OCI-LY3 (cell line): Measurements from ENCODE around the gene NAA10.

Experiments used
- H2AFZ ChIP-seq: fragments of 200-600, 300-600 bp; shearing (Covaris generic); 2 replicates; pipeline ENCODE4 v1.6.0; 2014; ENCODE audit warnings: antibody characterized with exemption, low read depth, low read length
- H3K27ac ChIP-seq: fragments of 200-600, 300-600 bp; sonication (generic); 2 replicates; pipeline ENCODE4 v1.5.1; 2014; ENCODE audit warnings: mild to moderate bottlenecking, low read length, moderate library complexity, mixed read lengths
- H3K27me3 ChIP-seq: fragments of 200-600, 300-600 bp; sonication (generic); 2 replicates; pipeline ENCODE4 v1.6.1; 2014; ENCODE audit warnings: low read depth, low read length, mixed read lengths
- H3K36me3 ChIP-seq: fragments of 200-600, 300-600 bp; sonication (generic); replicated peaks from 2 replicates; pipeline ENCODE3; 2014; ENCODE audit warnings: low read depth, low read length, mixed read lengths
- H3K4me1 ChIP-seq: fragments of 300-600, 200-600 bp; sonication (generic); 2 replicates; pipeline ENCODE4 v1.6.1; 2014; ENCODE audit warnings: low read length, mixed read lengths
- H3K4me2 ChIP-seq: fragments of 200-600, 300-600 bp; sonication (generic); 2 replicates; pipeline ENCODE4 v1.6.1; 2014; ENCODE audit warnings: low read length, mixed read lengths
- H3K4me3 ChIP-seq: fragments of 300-600, 200-600 bp; sonication (generic); 2 replicates; pipeline ENCODE4 v1.5.1; 2014; ENCODE audit warnings: antibody characterized with exemption, mild to moderate bottlenecking, low read length, moderate library complexity
- H3K79me2 ChIP-seq: fragments of 300-600, 200-600 bp; shearing (Covaris generic); 2 replicates; pipeline ENCODE4 v1.6.1; 2014; ENCODE audit warnings: mild to moderate bottlenecking, low read length, mixed read lengths
- H3K9ac ChIP-seq: fragments of 300-600, 200-600 bp; shearing (Covaris generic); 2 replicates; pipeline ENCODE4 v1.6.0; 2014; ENCODE audit warnings: mild to moderate bottlenecking, low read length, moderate library complexity
- H3K9me3 ChIP-seq: fragments of 200-600, 300-600 bp; shearing (Covaris generic); 2 replicates; pipeline ENCODE4 v1.6.1; 2014; ENCODE audit warnings: low read length, mixed read lengths; ENCODE audit not compliant: insufficient read depth
- H4K20me1 ChIP-seq: fragments of 200-600, 300-600 bp; sonication (generic); 2 replicates; pipeline ENCODE4 v1.6.1; 2016; ENCODE audit warnings: low read length, mixed read lengths; ENCODE audit not compliant: insufficient read depth
- CTCF ChIP-seq: fragments of 200-600, 300-600 bp; sonication (generic); IDR thresholded peaks from 2 replicates; pipeline ENCODE4 v1.5.1; 2014; ENCODE audit warnings: antibody characterized with exemption, low read length, low read depth
- EZH2phosphoT487 ChIP-seq: fragments of 200-600 bp; shearing (Covaris generic); IDR thresholded peaks from 2 replicates; pipeline ENCODE4 v1.6.1; 2018; ENCODE audit warnings: antibody characterized with exemption, mixed run types, low read depth

The NAA10 gene

DNA sequence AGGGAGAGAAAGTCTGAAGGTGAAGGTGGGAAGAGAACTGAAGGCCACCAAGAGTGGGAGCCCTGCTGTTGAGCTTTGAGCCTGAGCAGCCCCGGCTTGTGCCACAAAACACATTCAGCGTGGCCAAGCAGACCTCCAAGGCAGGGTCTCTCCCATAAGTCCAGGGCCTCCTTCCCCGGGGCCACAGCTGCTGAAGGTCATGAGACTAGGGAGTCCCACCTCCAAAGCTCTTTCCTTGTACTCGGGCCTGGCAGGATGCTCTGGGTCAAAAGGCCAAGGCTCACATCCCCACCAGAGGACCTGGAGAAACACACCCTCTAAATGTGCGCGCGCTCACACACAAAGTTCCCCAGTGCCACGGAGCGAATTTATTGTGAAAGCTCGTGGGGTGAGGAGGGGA, 5.3 kb downstream of the NAA10 start:
- TF ChIP-seq EZH2phosphoT487 (no peak), CTCF (no peak)
- Histone ChIP-seq H3K9ac (peak overlapping the region; percentile 65; the same call in 1 of the 2 replicates), H2AFZ (no peak overlapping the region), H3K9me3 (no peaks in the 10 kb centered on the region), H4K20me1 (no peaks in the 10 kb centered on the region), H3K27ac (peak overlapping the region; percentile 68), H3K79me2 (peaks cover 56% of the 10 kb centered on the region), H3K4me1 (peaks cover 23% of the 10 kb centered on the region), H3K4me2 (peak overlapping the region; percentile 82), H3K27me3 (no peaks in the 10 kb centered on the region), H3K36me3 (peaks cover 13% of the 10 kb centered on the region), H3K4me3 (peak overlapping the region; percentile 71; the same call in 1 of the 2 replicates)

DNA sequence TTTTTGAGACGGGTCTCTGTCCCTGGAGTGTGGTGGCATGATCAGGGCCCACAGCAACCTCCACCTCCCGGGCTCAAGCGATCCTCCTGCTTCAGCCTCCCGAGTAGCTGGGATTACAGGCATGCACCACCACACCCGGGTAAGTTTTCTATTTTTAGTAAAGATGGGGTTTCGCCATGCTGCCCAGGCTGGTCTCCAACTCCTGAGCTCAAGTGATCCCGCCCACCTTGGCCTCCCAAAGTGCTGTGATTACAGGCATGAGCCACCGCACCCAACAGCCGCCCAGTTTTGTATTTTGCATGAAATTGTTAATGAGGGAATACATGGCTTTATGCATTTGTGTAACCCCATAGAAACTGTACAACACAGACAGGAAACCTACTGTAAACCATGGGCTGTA, 6.0 kb downstream of the NAA10 start:
- Histone ChIP-seq H3K9ac (peak overlapping the region; percentile 65), H3K4me3 (peak overlapping the region; percentile 71), H2AFZ (no peak overlapping the region), H3K27me3 (no peaks in the 10 kb centered on the region), H3K9me3 (no peaks in the 10 kb centered on the region), H3K4me2 (peak overlapping the region; percentile 82), H3K4me1 (peaks cover 28% of the 10 kb centered on the region), H3K27ac (peak overlapping the region; percentile 68), H3K36me3 (peaks cover 20% of the 10 kb centered on the region), H3K79me2 (peaks cover 56% of the 10 kb centered on the region), H4K20me1 (0 out of 2 replicates have a peak, but pooled peaks cover 6% of the 10 kb centered on the region)
- TF ChIP-seq CTCF: no peak
- no peak for TF ChIP-seq EZH2phosphoT487

GRCh38 chrX:153927922-153928760, 6.7 kb downstream of the NAA10 start:
- Histone ChIP-seq H3K27me3 (no peaks in the 10 kb centered on the region), H2AFZ (no peak overlapping the region), H3K4me1 (peaks cover 32% of the 10 kb centered on the region), H3K36me3 (peaks cover 26% of the 10 kb centered on the region), H3K4me2 (peak overlapping the region; percentile 91), H3K27ac (peak overlapping the region; percentile 100), H3K4me3 (peak overlapping the region; percentile 100), H4K20me1 (peaks cover 10% of the 10 kb centered on the region), H3K9me3 (no peaks in the 10 kb centered on the region), H3K79me2 (peaks cover 56% of the 10 kb centered on the region), H3K9ac (peak overlapping the region; percentile 100)
- no peak for TF ChIP-seq EZH2phosphoT487
- TF ChIP-seq CTCF: peak; percentile 20; the same call in 1 of the 2 replicates

DNA sequence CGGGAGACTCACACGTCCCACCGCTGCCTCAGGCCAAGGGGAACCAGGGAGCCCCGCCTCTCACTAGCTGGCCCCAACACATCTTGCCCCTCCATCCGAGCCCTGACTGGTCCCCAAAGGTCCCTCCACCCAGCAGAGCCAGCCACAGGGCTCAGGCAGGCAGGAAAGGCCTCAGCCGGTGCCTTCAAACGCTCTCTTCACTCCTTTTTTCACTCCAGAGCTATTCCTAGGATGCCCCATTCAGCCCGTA, 7.2 kb downstream of the NAA10 start:
- no peak for TF ChIP-seq CTCF
- TF ChIP-seq EZH2phosphoT487: no peak
- peaks cover 33% of the 10 kb centered on the region for H3K4me1 ChIP-seq
- peak overlapping the region; percentile 100 for H3K9ac ChIP-seq
- no peaks in the 10 kb centered on the region for H3K27me3 ChIP-seq
- H4K20me1 ChIP-seq: peaks cover 15% of the 10 kb centered on the region
- H3K27ac ChIP-seq: peak overlapping the region; percentile 100
- no peak overlapping the region for H2AFZ ChIP-seq
- peak overlapping the region; percentile 100 for H3K4me3 ChIP-seq
- peaks cover 26% of the 10 kb centered on the region for H3K36me3 ChIP-seq
- H3K9me3 ChIP-seq: no peaks in the 10 kb centered on the region
- H3K4me2 ChIP-seq: peak overlapping the region; percentile 91
- peaks cover 56% of the 10 kb centered on the region for H3K79me2 ChIP-seq
